ENCODE results near the gene CCDC172.
A peak's percentile ranks its signal among the peaks of the same experiment; 100 is the strongest.

CCDC172 gene

GRCh38 chr10:116324227-116324950 lies at the start of gene CCDC172:
TSS of gene CCDC172 (plus strand) at chr10:116324448. CDS start at chr10:116325012, 564 bp downstream.
- no peak for DNase-seq

- DNase-seq: no peak
Measured at GRCh38 chr10:116276981-116277380, 47.3 kb upstream of the CCDC172 start.

- DNase-seq: no peak
Measured at GRCh38 chr10:116278846-116279245, 45.4 kb upstream of the CCDC172 start.

GRCh38 chr10:116281775-116282174 lies 42.5 kb upstream of the CCDC172 start:
- no peak for DNase-seq

GRCh38 chr10:116286626-116287200 lies 37.5 kb upstream of the CCDC172 start:
- DNase-seq: no peak

- peak in 1 of 2 experiments; percentile 1 for DNase-seq
Measured at GRCh38 chr10:116287906-116288501, 36.2 kb upstream of the CCDC172 start.

- DNase-seq: no peak
Measured at GRCh38 chr10:116289652-116290051, 34.6 kb upstream of the CCDC172 start.

- no peak for DNase-seq
Measured at GRCh38 chr10:116292493-116292892, 31.8 kb upstream of the CCDC172 start.

- no peak for DNase-seq
Measured at GRCh38 chr10:116296291-116296721, 27.9 kb upstream of the CCDC172 start.

GRCh38 chr10:116298586-116298985 lies 25.7 kb upstream of the CCDC172 start:
- DNase-seq: no peak

GRCh38 chr10:116300542-116300941 lies 23.7 kb upstream of the CCDC172 start:
- DNase-seq: no peak

GRCh38 chr10:116304923-116305322 lies 19.3 kb upstream of the CCDC172 start:
- no peak for DNase-seq

- DNase-seq: no peak
Measured at GRCh38 chr10:116306847-116307246, 17.4 kb upstream of the CCDC172 start.

- DNase-seq: no peak
Measured at GRCh38 chr10:116307455-116307854, 16.8 kb upstream of the CCDC172 start.

- DNase-seq: no peak
Measured at GRCh38 chr10:116311016-116311415, 13.2 kb upstream of the CCDC172 start.

- DNase-seq: no peak
Measured at GRCh38 chr10:116311706-116312490, 12.3 kb upstream of the CCDC172 start.

- DNase-seq: no peak
Measured at GRCh38 chr10:116312548-116312947, 11.7 kb upstream of the CCDC172 start.

GRCh38 chr10:116316503-116316902 lies 7.7 kb upstream of the CCDC172 start:
- no peak for DNase-seq

- no peak for DNase-seq
Measured at GRCh38 chr10:116324951-116325635, 845 bp downstream of the CCDC172 start.

- no peak for DNase-seq
Measured at GRCh38 chr10:116325987-116326386, 1.7 kb downstream of the CCDC172 start.

- no peak for DNase-seq
Measured at GRCh38 chr10:116329153-116329552, 4.9 kb downstream of the CCDC172 start.

- DNase-seq: no peak
Measured at GRCh38 chr10:116331815-116332214, 7.6 kb downstream of the CCDC172 start.

GRCh38 chr10:116336866-116337265 lies 12.6 kb downstream of the CCDC172 start:
- DNase-seq: no peak

Data from NCI-H1930 (cell line).